ENCODE data around the gene ZCCHC4.

GRCh38 chr4:25306518-25307057 is 6.0 kb upstream of the ZCCHC4 start:
- TF ChIP-seq POLR2AphosphoS5 (IDR thresholded peaks at IDR 0.05): no peak
- TF ChIP-seq, protein P1, sequence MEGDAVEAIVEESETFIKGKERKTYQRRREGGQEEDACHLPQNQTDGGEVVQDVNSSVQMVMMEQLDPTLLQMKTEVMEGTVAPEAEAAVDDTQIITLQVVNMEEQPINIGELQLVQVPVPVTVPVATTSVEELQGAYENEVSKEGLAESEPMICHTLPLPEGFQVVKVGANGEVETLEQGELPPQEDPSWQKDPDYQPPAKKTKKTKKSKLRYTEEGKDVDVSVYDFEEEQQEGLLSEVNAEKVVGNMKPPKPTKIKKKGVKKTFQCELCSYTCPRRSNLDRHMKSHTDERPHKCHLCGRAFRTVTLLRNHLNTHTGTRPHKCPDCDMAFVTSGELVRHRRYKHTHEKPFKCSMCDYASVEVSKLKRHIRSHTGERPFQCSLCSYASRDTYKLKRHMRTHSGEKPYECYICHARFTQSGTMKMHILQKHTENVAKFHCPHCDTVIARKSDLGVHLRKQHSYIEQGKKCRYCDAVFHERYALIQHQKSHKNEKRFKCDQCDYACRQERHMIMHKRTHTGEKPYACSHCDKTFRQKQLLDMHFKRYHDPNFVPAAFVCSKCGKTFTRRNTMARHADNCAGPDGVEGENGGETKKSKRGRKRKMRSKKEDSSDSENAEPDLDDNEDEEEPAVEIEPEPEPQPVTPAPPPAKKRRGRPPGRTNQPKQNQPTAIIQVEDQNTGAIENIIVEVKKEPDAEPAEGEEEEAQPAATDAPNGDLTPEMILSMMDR (IDR thresholded peaks at IDR 0.05): no peak
